RPMI8226 (cell line): ENCODE results near the gene PLCD3.
A peak's percentile ranks its signal among the peaks of the same experiment; 100 is the strongest.
"Not testable (repeated sequence)": the region's sequence is repeated elsewhere in the genome, so short reads cannot be mapped to it uniquely, and the experiment has no call there.

ENCODE experiments used
- DNase-seq: peaks from one replicate; pipeline ENCODE4 v3.0.0-alpha.2; 2015

PLCD3 gene

GRCh38 chr17:45131616-45132319, 547 bp downstream of the PLCD3 start:
- DNase-seq: peak; percentile 54

GRCh38 chr17:45130681-45131615, 1.4 kb downstream of the PLCD3 start:
- DNase-seq: no peak

- DNase-seq: no peak
Measured at GRCh38 chr17:45129940-45130680, 2.2 kb downstream of the PLCD3 start.

GRCh38 chr17:45129426-45129939, 2.8 kb downstream of the PLCD3 start:
- no peak for DNase-seq

GRCh38 chr17:45128989-45129388, 3.3 kb downstream of the PLCD3 start:
- DNase-seq: no peak

GRCh38 chr17:45128331-45128730, 4.0 kb downstream of the PLCD3 start:
- no peak for DNase-seq

GRCh38 chr17:45127548-45128300, 4.6 kb downstream of the PLCD3 start:
- DNase-seq: no peak

GRCh38 chr17:45127207-45127547, 5.1 kb downstream of the PLCD3 start:
- DNase-seq: no peak

- no peak for DNase-seq
Measured at GRCh38 chr17:45125509-45125908, 6.8 kb downstream of the PLCD3 start.

- DNase-seq: not testable (repeated sequence)
Measured at GRCh38 chr17:45124797-45125122, 7.6 kb downstream of the PLCD3 start.

GRCh38 chr17:45123930-45124796, 8.2 kb downstream of the PLCD3 start:
- peak; percentile 64 for DNase-seq

- DNase-seq: no peak
Measured at GRCh38 chr17:45123076-45123770, 9.1 kb downstream of the PLCD3 start.

- DNase-seq: no peak
Measured at GRCh38 chr17:45121055-45121454, 11.3 kb downstream of the PLCD3 start.

- no peak for DNase-seq
Measured at GRCh38 chr17:45120558-45120957, 11.8 kb downstream of the PLCD3 start.

GRCh38 chr17:45119964-45120363, 12.4 kb downstream of the PLCD3 start:
- DNase-seq: no peak

GRCh38 chr17:45118691-45119090, 13.6 kb downstream of the PLCD3 start:
- DNase-seq: no peak

- no peak for DNase-seq
Measured at GRCh38 chr17:45117848-45118646, 14.3 kb downstream of the PLCD3 start.

GRCh38 chr17:45117334-45117733, 15.0 kb downstream of the PLCD3 start:
- DNase-seq: no peak

- DNase-seq: no peak
Measured at GRCh38 chr17:45116434-45117016, 15.8 kb downstream of the PLCD3 start.

GRCh38 chr17:45115871-45116270, 16.4 kb downstream of the PLCD3 start:
- no peak for DNase-seq
